GM18909 (cell line): ENCODE data around the gene KRTAP15-1.

Experiments
- ATAC-seq: cut with Tn5 transposase; IDR thresholded peaks from one replicate; pipeline ENCODE4 v1.9.1; 2021; ENCODE audit warnings: mild to moderate bottlenecking; ENCODE audit not compliant: unreplicated experiment, poor library complexity

Gene KRTAP15-1, protein sequence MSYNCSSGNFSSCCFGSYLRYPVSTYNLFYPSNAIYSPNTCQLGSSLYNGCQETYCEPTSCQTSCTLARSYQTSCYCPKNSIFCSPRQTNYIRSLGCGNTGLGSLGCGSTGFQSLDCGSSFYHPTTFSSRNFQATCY

GRCh38 chr21:30439975-30440374 lies at the start of gene KRTAP15-1:
Gene KRTAP15-1 (plus strand): TSS chr21:30440275. CDS start chr21:30440328, 53 bp downstream.
- ATAC-seq: no peak

- ATAC-seq: no peak
These were observed 48.5 kb upstream of the KRTAP15-1 start for GRCh38 chr21:30391492-30392025.

- ATAC-seq: no peak
These were observed 44.3 kb upstream of the KRTAP15-1 start, which contains the start of gene KRTAP13-1 for GRCh38 chr21:30395731-30396130. Gene KRTAP13-1 (plus strand): TSS chr21:30396031. CDS start chr21:30396087, 56 bp downstream.

DNA sequence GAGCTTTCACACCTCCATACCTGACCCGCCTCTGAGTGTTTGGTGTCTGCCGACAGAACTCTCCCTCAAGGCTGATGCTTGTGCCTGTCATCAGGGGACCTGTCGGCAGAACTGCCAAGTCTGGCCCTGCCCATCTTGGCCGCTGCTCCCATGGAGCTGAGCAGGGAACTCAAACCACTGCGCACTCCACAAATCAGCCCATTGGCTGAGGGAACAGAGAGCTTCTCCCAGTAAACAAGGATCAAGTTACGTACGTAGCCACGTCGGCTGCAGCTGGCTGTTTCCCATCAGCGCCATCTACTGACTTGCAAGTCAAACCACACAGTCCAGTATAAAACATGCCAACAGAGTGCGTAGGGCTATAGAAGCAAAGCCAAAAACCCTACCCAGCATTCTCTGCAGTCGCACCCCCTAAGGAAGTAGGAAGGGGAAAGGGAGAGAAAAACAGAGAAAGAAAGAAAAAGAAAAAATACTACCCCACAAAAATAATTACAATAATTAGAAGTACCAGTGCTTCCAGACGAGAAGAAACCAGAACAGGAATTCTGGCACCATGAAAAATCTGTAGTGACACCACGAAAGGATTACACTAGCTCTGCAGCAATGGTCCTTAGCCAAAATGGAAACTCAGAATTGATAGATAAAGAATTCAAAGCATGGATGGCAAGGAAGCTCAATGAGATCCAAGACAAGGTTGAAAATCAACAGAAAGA lies 31.1 kb upstream of the KRTAP15-1 start:
- no peak for ATAC-seq

- ATAC-seq: no peak
These were observed 24.1 kb upstream of the KRTAP15-1 start for GRCh38 chr21:30415993-30416392.

DNA sequence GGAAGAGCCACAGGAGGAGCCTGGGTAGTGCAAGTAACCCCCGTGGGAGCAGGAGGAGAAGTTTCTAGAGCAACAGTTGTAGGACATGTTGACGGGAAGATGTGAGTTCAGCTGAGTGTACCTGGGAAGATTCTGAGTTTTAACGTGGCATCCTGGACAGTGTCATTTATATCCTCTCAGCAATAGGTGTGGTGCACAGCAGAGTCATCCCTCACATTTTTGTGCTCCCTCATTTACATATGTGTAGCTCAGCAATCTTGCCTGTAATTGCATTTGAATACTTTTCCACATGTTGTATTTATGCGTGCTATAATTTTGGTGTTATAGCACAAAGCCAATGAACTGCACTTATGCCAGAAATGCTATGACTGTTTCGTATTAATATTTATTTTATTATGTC lies 14.2 kb upstream of the KRTAP15-1 start, which contains the start of gene KRTAP13-3:
Gene KRTAP13-3, minus strand, starts transcription at position 101 of the 400 bp plus-strand sequence. Its CDS starts 14 bp downstream, at position 87.
- ATAC-seq: no peak

- ATAC-seq: no peak
These were observed 13.3 kb upstream of the KRTAP15-1 start for GRCh38 chr21:30426731-30427130.

- ATAC-seq: no peak
These were observed 9.9 kb upstream of the KRTAP15-1 start, which contains the start of gene KRTAP13-4 for GRCh38 chr21:30430170-30430655. Gene KRTAP13-4 (plus strand): TSS chr21:30430220. CDS start chr21:30430276, 56 bp downstream.

- no peak for ATAC-seq
These were observed 5.9 kb upstream of the KRTAP15-1 start for GRCh38 chr21:30434033-30434631.

- ATAC-seq: no peak
These were observed 3.0 kb upstream of the KRTAP15-1 start for GRCh38 chr21:30437010-30437565.

DNA sequence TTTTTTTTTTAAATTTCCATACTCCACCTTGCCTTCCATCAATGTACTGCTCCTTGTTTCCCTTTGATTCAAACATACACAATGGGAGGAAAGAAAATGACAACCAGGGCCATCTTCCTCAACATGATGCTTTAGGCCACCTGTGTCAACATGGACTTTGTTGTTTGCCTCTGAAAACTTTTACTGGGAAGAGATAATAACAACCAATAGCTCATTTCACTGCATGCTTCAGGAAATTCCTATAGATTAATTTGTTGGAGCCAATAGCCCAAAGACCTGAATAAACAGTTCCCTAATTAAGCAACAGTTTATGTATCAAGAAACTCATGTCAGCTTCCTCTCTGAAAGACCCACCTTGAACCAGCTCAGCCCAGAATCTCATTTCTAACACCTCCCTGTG lies 3.2 kb downstream of the KRTAP15-1 start:
- no peak for ATAC-seq

GRCh38 chr21:30444204-30444603 lies 4.1 kb downstream of the KRTAP15-1 start:
- ATAC-seq: no peak

DNA sequence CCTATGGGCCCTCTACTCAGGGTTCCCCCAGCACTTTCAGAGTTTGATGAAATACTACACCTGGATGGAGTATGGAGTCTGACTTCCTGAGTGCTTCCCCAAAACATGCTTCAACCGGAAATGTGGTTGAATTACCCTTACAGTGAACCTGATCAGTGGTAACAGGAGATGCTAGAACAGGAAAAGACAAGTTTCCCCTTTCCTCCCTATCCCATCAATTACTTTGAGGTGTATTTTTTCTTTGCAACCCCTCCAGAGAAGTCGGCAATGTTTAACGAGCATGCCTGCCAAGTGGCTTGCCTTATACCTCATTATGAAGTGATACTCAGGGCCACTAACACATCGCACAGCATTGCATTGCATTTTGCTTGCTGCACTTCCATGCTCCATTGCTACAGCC lies 7.0 kb downstream of the KRTAP15-1 start:
- ATAC-seq: no peak

- ATAC-seq: no peak
These were observed 8.4 kb downstream of the KRTAP15-1 start for GRCh38 chr21:30448514-30448913.

DNA sequence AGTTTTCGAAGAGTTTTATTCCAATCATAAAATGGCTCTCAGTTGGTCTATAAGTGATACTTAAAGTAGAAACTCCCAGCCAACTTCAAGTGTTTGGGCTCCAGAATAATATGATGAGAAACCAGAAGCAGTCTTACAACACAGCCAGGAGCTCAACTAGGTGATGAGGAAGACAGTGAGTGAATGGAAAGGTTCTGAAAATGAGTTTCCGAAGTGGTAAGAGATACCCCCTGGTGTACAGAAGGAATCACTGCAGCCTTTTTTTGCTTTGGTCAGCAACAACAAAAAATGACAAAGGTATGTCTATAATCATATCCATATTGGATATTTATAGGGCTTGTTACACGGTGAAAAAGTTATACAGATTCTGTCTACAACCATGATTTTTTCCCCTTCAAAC lies 23.6 kb downstream of the KRTAP15-1 start:
- ATAC-seq: no peak

- ATAC-seq: no peak
These were observed 29.0 kb downstream of the KRTAP15-1 start for GRCh38 chr21:30468900-30469714.

GRCh38 chr21:30478004-30478403 lies 37.9 kb downstream of the KRTAP15-1 start:
- no peak for ATAC-seq

GRCh38 chr21:30479259-30479658 lies 39.2 kb downstream of the KRTAP15-1 start:
- no peak for ATAC-seq

- ATAC-seq: no peak
These were observed 40.1 kb downstream of the KRTAP15-1 start, which contains the start of gene KRTAP19-1 for GRCh38 chr21:30480145-30480544. Gene KRTAP19-1 (minus strand): TSS chr21:30480367. CDS start chr21:30480317, 50 bp downstream.

GRCh38 chr21:30482130-30482529 lies 42.1 kb downstream of the KRTAP15-1 start:
- ATAC-seq: no peak
